ENCODE results near the gene PIAS1. TPM values are rescaled to one million over a fixed set of nuclear protein-coding genes. Genes with fewer than 3 reads are reported as not detected.

The PIAS1 gene
- total RNA-seq, 1 donor from 2014 or later = 17.1 TPM

GRCh38 chr15:68235022-68235421 is 180.9 kb downstream of the PIAS1 start:
- Histone ChIP-seq H3K4me3 (no peak overlapping the region), H3K36me3 (no peaks in the 10 kb centered on the region), H3K27me3 (no peaks in the 10 kb centered on the region), H3K27ac (no peak overlapping the region), H3K4me1 (peaks cover 0 to 2% of the 10 kb centered on the region in 2 donors), H3K9me3 (no peaks in the 10 kb centered on the region)
- TF ChIP-seq, protein P1, sequence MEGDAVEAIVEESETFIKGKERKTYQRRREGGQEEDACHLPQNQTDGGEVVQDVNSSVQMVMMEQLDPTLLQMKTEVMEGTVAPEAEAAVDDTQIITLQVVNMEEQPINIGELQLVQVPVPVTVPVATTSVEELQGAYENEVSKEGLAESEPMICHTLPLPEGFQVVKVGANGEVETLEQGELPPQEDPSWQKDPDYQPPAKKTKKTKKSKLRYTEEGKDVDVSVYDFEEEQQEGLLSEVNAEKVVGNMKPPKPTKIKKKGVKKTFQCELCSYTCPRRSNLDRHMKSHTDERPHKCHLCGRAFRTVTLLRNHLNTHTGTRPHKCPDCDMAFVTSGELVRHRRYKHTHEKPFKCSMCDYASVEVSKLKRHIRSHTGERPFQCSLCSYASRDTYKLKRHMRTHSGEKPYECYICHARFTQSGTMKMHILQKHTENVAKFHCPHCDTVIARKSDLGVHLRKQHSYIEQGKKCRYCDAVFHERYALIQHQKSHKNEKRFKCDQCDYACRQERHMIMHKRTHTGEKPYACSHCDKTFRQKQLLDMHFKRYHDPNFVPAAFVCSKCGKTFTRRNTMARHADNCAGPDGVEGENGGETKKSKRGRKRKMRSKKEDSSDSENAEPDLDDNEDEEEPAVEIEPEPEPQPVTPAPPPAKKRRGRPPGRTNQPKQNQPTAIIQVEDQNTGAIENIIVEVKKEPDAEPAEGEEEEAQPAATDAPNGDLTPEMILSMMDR (IDR thresholded peaks at IDR 0.05) = no peak
- DNase-seq (ENCODE audit: low spot score in 2 of 2) = peak in 1 of 2 donors; percentile 46
- intact Hi-C loops (cut with DNase I) = no loop called here

- no peak overlapping the region for H3K27ac ChIP-seq
- TF ChIP-seq, protein P1 (IDR thresholded peaks at IDR 0.05) = no peak
- no peak for DNase-seq (ENCODE audit: low spot score in 2 of 2)
These were observed 184.9 kb downstream of the PIAS1 start for GRCh38 chr15:68239025-68239424.

GRCh38 chr15:68241088-68241935 is 187.2 kb downstream of the PIAS1 start:
- Histone ChIP-seq H3K4me3 (no peak overlapping the region), H3K4me1 (no peaks in the 10 kb centered on the region), H3K9me3 (peaks cover 0 to 21% of the 10 kb centered on the region in 2 donors), H3K27ac (no peak overlapping the region), H3K36me3 (no peaks in the 10 kb centered on the region), H3K27me3 (no peaks in the 10 kb centered on the region)
- intact Hi-C loops (cut with DNase I) = no loop called here
- DNase-seq (ENCODE audit: low spot score in 2 of 2) = no peak
- TF ChIP-seq, protein P1 (IDR thresholded peaks at IDR 0.05) = no peak

More at GRCh38 chr15:68239025-68239424, 184.9 kb downstream of the PIAS1 start:
- Histone ChIP-seq H3K4me3 (no peak overlapping the region), H3K4me1 (no peaks in the 10 kb centered on the region), H3K27me3 (no peaks in the 10 kb centered on the region), H3K9me3 (peaks cover 0 to 13% of the 10 kb centered on the region in 2 donors), H3K36me3 (no peaks in the 10 kb centered on the region)
- intact Hi-C loops (cut with DNase I) = no loop called here

Other genes with a start within 250 kb of the PIAS1 start
- gene SKOR1, start 228.8 kb upstream of the PIAS1 start, total RNA-seq = not detected
- gene RNU6-1, start 214.3 kb upstream of the PIAS1 start, total RNA-seq = not detected
- 0.85 TPM for gene CALML4, start 151.0 kb downstream of the PIAS1 start, total RNA-seq
- 6.4 TPM for gene CLN6, start 175.4 kb downstream of the PIAS1 start, total RNA-seq
- gene FEM1B, start 223.4 kb downstream of the PIAS1 start, total RNA-seq = 57.0 TPM